K562 (cell line): Measurements from ENCODE around the gene LGI4. TPM values are rescaled to one million over a fixed set of nuclear protein-coding genes. Genes with fewer than 3 reads are reported as not detected.

ENCODE experiments used
- ATAC-seq: fragments of 200-7000 bp; cut with Tn5 transposase; 3 replicates; pipeline ENCODE4 v1.9.1; 2020; ENCODE audit warnings: moderate library complexity
- BruUV-seq: library from RNA; stranded (reverse); fragments of 400-500 nt; replicated peaks from 2 replicates; lab custom pipeline; 2021; lab: Mats Ljungman, UMichigan
- CTCF ChIA-PET: fragments of 300-600 bp; formaldehyde crosslinking; extraction: SDS; loops from one replicate; lab custom pipeline; 2021; ENCODE audit warnings: low intra/inter-chr PET ratio; lab: Yijun Ruan, JAX
- POLR2A ChIA-PET: fragments of 300-600, 350-650 bp; sonication (Branson Sonifier 250); formaldehyde crosslinking; extraction: SDS; loops from one replicate; lab custom pipeline; 2021; ENCODE audit warnings: antibody characterized with exemption, inconsistent platforms; lab: Yijun Ruan, JAX
- DNase-seq, 4 experiments: peaks; one replicate each; pipeline versions ENCODE4 v3.0.0 to v3.0.0-alpha.2; 2011 to 2018; ENCODE audit warnings: low spot score in 3 of 4, mixed read lengths in 3 of 4; ENCODE audit errors: extremely low read depth in 1 of 4
- FAIRE-seq: peaks from 2 replicates; lab custom pipeline; 2011; peaks lifted over from hg19 to GRCh38; lab: Jason Lieb, UNC
- H2AFZ ChIP-seq: 2 replicates; pipeline ENCODE4 v1.6.0; 2011; ENCODE audit warnings: low read depth, low read length, control low read depth, inconsistent platforms
- H3K27ac ChIP-seq: fragments of 200-600 bp; 3 replicates; pipeline ENCODE4 v1.8.0; 2011; ENCODE audit warnings: low read depth, mild to moderate bottlenecking, control low read depth, inconsistent platforms, low read length, moderate library complexity, mixed read lengths; ENCODE audit errors: extremely low read depth
- H3K27me3 ChIP-seq, 2 experiments: fragments of 300-600 bp in 1 of 2; 2 replicates in 1 of 2; 3 replicates in 1 of 2; pipeline versions ENCODE4 v1.6.0 to v1.8.0; 2011; ENCODE audit warnings: inconsistent platforms in 2 of 2, low read length in 2 of 2, mild to moderate bottlenecking in 1 of 2, mixed read lengths in 1 of 2, moderate library complexity in 1 of 2; ENCODE audit not compliant: control insufficient read depth in 2 of 2, insufficient read depth in 2 of 2
- H3K36me3 ChIP-seq: fragments of 300-600 bp; 3 replicates; pipeline ENCODE4 v1.8.0; 2011; ENCODE audit warnings: mild to moderate bottlenecking, low read length, inconsistent platforms; ENCODE audit not compliant: control insufficient read depth, insufficient read depth
- H3K4me1 ChIP-seq, 2 experiments: fragments of 200-600 bp in 1 of 2; replicated peaks in 1 of 2; 2 replicates in 1 of 2; 3 replicates in 1 of 2; pipeline versions ENCODE4 v1.5.1 to v1.8.0; 2011; ENCODE audit warnings: inconsistent platforms in 2 of 2, low read length in 2 of 2, mild to moderate bottlenecking in 1 of 2, mixed read lengths in 1 of 2, moderate library complexity in 1 of 2; ENCODE audit not compliant: control insufficient read depth in 2 of 2, insufficient read depth in 2 of 2
- H3K4me2 ChIP-seq: 2 replicates; pipeline ENCODE4 v1.6.1; 2011; ENCODE audit warnings: low read length, control low read depth, inconsistent platforms, mixed read lengths; ENCODE audit not compliant: insufficient read depth
- H3K4me3 ChIP-seq: fragments of 200-600 bp; sonication (generic), shearing (Covaris generic); 2 replicates; pipeline ENCODE4 v1.5.1; 2016; ENCODE audit warnings: control low read depth, inconsistent platforms
- H3K79me2 ChIP-seq: fragments of 200-600 bp; 3 replicates; pipeline ENCODE4 v1.8.0; 2011; ENCODE audit warnings: low read length, inconsistent platforms; ENCODE audit not compliant: control insufficient read depth, insufficient read depth
- H3K9ac ChIP-seq, 2 experiments: 2 replicates each; pipeline versions ENCODE4 v1.6.0 to v1.6.1; 2011; ENCODE audit warnings: low read depth in 2 of 2, low read length in 2 of 2, control low read depth in 1 of 2, inconsistent platforms in 1 of 2, mild to moderate bottlenecking in 1 of 2, mixed read lengths in 1 of 2; ENCODE audit not compliant: insufficient read depth in 1 of 2
- H3K9me1 ChIP-seq: one replicate; pipeline ENCODE4 v1.6.0; 2011; ENCODE audit warnings: inconsistent platforms, mild to moderate bottlenecking, low read length, moderate library complexity; ENCODE audit not compliant: control insufficient read depth, insufficient read depth
- H3K9me3 ChIP-seq: replicated peaks from 2 replicates; pipeline ENCODE4 v1.5.1; 2011; ENCODE audit warnings: low read depth, low read length, inconsistent platforms; ENCODE audit not compliant: control insufficient read depth, insufficient read depth
- H4K20me1 ChIP-seq: replicated peaks from 2 replicates; pipeline ENCODE4 v1.6.1; 2011; ENCODE audit warnings: low read length, inconsistent platforms, mixed read lengths; ENCODE audit not compliant: control insufficient read depth, insufficient read depth
- CHCHD3 ChIP-seq: fragments of 250-450 bp; sonication (Bioruptor Pico); IDR thresholded peaks from 2 replicates; pipeline ENCODE4 v2.1.2; 2022; ENCODE audit warnings: mild to moderate bottlenecking
- ILF3 ChIP-seq: fragments of 450-650 bp; IDR thresholded peaks from 2 replicates; pipeline ENCODE4 v1.6.1; 2018; ENCODE audit warnings: antibody characterized with exemption, mild to moderate bottlenecking, moderate library complexity, borderline replicate concordance
- KDM4B ChIP-seq, 2 experiments: fragments of 450-650 bp in 1 of 2; sonication (generic) in 1 of 2; IDR thresholded peaks; 2 replicates each; pipeline ENCODE4 v1.6.1; 2016 to 2017; ENCODE audit warnings: borderline replicate concordance in 2 of 2, antibody characterized with exemption in 1 of 2, low read depth in 1 of 2, mild to moderate bottlenecking in 1 of 2
- MBD2 ChIP-seq: sonication (generic); IDR thresholded peaks from 2 replicates; pipeline ENCODE4 v1.6.1; 2016; ENCODE audit warnings: low read depth, borderline replicate concordance
- MEIS2 ChIP-seq: fragments of 450-650 bp; IDR thresholded peaks from 2 replicates; pipeline ENCODE4 v1.6.1; 2014; ENCODE audit warnings: mild to moderate bottlenecking; ENCODE audit not compliant: partially characterized antibody
- NFIC ChIP-seq: fragments of 450-650 bp; IDR thresholded peaks from 2 replicates; pipeline ENCODE4 v1.6.1; 2017; ENCODE audit warnings: mild to moderate bottlenecking, inconsistent platforms
- ZBTB17 ChIP-seq: fragments of 450-650 bp; formaldehyde crosslinking; IDR thresholded peaks from 2 replicates; pipeline ENCODE4 v1.4.0; 2020; ENCODE audit warnings: mild to moderate bottlenecking
- WGBS: fragments of 100-300 bp; shearing (Covaris generic); methylation state at CpG from one replicate; pipeline ENCODE4 v1.1.6; 2016; ENCODE audit warnings: low coverage, mixed read lengths; ENCODE audit not compliant: insufficient coverage; ENCODE audit errors: missing lambda C conversion rate; 5-methylcytosine and 5-hydroxymethylcytosine counted together
- in situ Hi-C: fragments of 300-500 bp; cut with MboI; formaldehyde crosslinking; loops from 4 replicates; pipeline ENCODE4 v1.15.0; 2018; ENCODE audit warnings: inconsistent platforms, mixed read lengths
- intact Hi-C: fragments of 100-400 bp; cut with micrococcal nuclease; formaldehyde crosslinking; loops from 2 replicates; pipeline ENCODE4 v1.14.2; 2022
- polyA plus RNA-seq, 8 experiments: library from polyadenylated mRNA; depleted of rRNA in 4 of 8; stranded (reverse) in 5 of 8; unstranded in 3 of 8; fragments of >200 nt; fragmentation: Nextera tagmentation in 2 of 8; fragmentation: Illumina TruSeq in 1 of 8; extraction: Ambion mirVana in 2 of 8; extraction: Trizol in 1 of 8; gene quantifications; 2 replicates each; pipeline versions ENCODE4 v1.2.1 to v1.2.3, GENCODE V29; 2011 to 2014; ENCODE audit warnings: inconsistent platforms in 1 of 8, missing spikeins in 1 of 8
- total RNA-seq, 7 experiments: library from RNA; depleted of rRNA in 6 of 7; stranded (reverse); fragments of >200 nt in 6 of 7; fragmentation: Illumina TruSeq in 2 of 7; extraction: Trizol in 2 of 7; gene quantifications; 2 replicates each; pipeline versions ENCODE4 v1.2.1 to v1.2.3, GENCODE V29; 2011 to 2021; ENCODE audit warnings: low replicate concordance in 1 of 7
- TF ChIP-seq, protein P1 (sequence below): sonication (generic); formaldehyde crosslinking; IDR thresholded peaks from 2 replicates; pipeline ENCODE4 v1.8.0; 2022; ENCODE audit warnings: mild to moderate bottlenecking, missing genetic modification reagents
- TF ChIP-seq, protein P2 (sequence below): sonication (generic); formaldehyde crosslinking; IDR thresholded peaks from 2 replicates; pipeline ENCODE4 v1.8.1; 2023; ENCODE audit warnings: mild to moderate bottlenecking, missing genetic modification reagents
- TF ChIP-seq, protein P3 (sequence below): fragments of 450-650 bp; IDR thresholded peaks from 2 replicates; pipeline ENCODE4 v1.6.1; 2017; ENCODE audit warnings: antibody characterized with exemption, mild to moderate bottlenecking

The LGI4 gene
- total and polyA plus RNA-seq, 9 of the 15 experiments (the other 6 are each of a cell fraction or from before 2014, with no cell fraction given) = 0.14 to 0.30 (median 0.24) TPM; not detected in 4

DNA sequence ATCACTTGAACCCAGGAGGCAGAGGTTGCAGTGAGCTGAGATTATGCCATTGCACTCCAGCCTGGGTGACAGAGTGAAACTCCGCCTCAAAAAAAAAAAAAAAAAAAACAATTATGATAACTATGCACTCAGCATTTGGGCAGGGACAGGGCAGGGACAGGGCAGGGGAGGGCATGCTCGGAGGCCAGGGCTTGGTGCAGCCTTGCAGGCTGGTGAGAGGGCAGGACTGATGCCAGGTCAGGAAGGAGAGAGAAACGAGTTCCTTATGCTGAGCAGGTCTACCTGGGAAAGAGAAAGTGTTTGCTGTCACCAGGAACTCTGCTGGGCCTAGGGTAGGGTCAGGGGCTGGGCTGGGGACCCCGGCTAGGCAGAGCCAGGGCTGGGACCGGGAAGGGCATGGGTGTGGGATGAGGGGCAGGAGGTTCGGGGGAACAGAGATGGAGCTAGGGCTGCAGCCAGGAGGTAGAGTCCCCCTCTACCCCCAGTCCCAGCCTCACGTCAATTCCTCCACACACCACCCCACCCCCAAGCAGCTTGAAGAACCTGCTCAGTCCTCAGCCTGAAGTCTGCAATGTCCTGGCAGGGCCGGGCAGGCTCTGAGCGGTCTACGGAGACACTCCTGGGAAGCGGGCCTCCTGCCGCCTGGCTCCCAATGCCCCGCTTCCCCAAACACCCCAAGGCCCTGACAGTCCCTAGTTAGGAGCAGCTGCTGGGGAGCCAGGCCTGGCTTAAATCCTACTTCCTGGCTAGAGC, 16.4 kb downstream of the LGI4 start:
- intact Hi-C loops = no loop called here
- H3K27ac ChIP-seq = no peak overlapping the region
- H3K4me1 ChIP-seq = peaks cover 9 to 46% of the 10 kb centered on the region in 2 experiments; a peak in 4 of 5 replicates
- H3K36me3 ChIP-seq = no peaks in the 10 kb centered on the region
- no peak overlapping the region for H3K4me2 ChIP-seq
- in situ Hi-C loops = no loop called here
- POLR2A ChIA-PET = interaction anchor here (1.0 kb wide), 1 partner anchor 16 kb away, joined by 3 read pairs; the partner anchor contains the start of gene LGI4
- ATAC-seq = no peak
- no peak overlapping the region; a peak in 2 of 4 replicates for H3K9ac ChIP-seq
- FAIRE-seq = no peak
- no peak overlapping the region for H3K4me3 ChIP-seq
- TF ChIP-seq KDM4B (IDR thresholded peaks at IDR 0.05; ENCODE audit: borderline replicate concordance in 2 of 2, low read depth in 1 of 2) = no peak
- TF ChIP-seq CHCHD3 = no peak
- TF ChIP-seq ILF3 = no peak
- no peak for TF ChIP-seq ZBTB17 (CRISPR knock-in tag)
- TF ChIP-seq, protein P1, sequence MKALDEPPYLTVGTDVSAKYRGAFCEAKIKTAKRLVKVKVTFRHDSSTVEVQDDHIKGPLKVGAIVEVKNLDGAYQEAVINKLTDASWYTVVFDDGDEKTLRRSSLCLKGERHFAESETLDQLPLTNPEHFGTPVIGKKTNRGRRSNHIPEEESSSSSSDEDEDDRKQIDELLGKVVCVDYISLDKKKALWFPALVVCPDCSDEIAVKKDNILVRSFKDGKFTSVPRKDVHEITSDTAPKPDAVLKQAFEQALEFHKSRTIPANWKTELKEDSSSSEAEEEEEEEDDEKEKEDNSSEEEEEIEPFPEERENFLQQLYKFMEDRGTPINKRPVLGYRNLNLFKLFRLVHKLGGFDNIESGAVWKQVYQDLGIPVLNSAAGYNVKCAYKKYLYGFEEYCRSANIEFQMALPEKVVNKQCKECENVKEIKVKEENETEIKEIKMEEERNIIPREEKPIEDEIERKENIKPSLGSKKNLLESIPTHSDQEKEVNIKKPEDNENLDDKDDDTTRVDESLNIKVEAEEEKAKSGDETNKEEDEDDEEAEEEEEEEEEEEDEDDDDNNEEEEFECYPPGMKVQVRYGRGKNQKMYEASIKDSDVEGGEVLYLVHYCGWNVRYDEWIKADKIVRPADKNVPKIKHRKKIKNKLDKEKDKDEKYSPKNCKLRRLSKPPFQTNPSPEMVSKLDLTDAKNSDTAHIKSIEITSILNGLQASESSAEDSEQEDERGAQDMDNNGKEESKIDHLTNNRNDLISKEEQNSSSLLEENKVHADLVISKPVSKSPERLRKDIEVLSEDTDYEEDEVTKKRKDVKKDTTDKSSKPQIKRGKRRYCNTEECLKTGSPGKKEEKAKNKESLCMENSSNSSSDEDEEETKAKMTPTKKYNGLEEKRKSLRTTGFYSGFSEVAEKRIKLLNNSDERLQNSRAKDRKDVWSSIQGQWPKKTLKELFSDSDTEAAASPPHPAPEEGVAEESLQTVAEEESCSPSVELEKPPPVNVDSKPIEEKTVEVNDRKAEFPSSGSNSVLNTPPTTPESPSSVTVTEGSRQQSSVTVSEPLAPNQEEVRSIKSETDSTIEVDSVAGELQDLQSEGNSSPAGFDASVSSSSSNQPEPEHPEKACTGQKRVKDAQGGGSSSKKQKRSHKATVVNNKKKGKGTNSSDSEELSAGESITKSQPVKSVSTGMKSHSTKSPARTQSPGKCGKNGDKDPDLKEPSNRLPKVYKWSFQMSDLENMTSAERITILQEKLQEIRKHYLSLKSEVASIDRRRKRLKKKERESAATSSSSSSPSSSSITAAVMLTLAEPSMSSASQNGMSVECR = no peak
- TF ChIP-seq, protein P2, sequence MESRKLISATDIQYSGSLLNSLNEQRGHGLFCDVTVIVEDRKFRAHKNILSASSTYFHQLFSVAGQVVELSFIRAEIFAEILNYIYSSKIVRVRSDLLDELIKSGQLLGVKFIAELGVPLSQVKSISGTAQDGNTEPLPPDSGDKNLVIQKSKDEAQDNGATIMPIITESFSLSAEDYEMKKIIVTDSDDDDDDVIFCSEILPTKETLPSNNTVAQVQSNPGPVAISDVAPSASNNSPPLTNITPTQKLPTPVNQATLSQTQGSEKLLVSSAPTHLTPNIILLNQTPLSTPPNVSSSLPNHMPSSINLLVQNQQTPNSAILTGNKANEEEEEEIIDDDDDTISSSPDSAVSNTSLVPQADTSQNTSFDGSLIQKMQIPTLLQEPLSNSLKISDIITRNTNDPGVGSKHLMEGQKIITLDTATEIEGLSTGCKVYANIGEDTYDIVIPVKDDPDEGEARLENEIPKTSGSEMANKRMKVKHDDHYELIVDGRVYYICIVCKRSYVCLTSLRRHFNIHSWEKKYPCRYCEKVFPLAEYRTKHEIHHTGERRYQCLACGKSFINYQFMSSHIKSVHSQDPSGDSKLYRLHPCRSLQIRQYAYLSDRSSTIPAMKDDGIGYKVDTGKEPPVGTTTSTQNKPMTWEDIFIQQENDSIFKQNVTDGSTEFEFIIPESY (CRISPR knock-in tag) = no peak
- TF ChIP-seq, protein P3, sequence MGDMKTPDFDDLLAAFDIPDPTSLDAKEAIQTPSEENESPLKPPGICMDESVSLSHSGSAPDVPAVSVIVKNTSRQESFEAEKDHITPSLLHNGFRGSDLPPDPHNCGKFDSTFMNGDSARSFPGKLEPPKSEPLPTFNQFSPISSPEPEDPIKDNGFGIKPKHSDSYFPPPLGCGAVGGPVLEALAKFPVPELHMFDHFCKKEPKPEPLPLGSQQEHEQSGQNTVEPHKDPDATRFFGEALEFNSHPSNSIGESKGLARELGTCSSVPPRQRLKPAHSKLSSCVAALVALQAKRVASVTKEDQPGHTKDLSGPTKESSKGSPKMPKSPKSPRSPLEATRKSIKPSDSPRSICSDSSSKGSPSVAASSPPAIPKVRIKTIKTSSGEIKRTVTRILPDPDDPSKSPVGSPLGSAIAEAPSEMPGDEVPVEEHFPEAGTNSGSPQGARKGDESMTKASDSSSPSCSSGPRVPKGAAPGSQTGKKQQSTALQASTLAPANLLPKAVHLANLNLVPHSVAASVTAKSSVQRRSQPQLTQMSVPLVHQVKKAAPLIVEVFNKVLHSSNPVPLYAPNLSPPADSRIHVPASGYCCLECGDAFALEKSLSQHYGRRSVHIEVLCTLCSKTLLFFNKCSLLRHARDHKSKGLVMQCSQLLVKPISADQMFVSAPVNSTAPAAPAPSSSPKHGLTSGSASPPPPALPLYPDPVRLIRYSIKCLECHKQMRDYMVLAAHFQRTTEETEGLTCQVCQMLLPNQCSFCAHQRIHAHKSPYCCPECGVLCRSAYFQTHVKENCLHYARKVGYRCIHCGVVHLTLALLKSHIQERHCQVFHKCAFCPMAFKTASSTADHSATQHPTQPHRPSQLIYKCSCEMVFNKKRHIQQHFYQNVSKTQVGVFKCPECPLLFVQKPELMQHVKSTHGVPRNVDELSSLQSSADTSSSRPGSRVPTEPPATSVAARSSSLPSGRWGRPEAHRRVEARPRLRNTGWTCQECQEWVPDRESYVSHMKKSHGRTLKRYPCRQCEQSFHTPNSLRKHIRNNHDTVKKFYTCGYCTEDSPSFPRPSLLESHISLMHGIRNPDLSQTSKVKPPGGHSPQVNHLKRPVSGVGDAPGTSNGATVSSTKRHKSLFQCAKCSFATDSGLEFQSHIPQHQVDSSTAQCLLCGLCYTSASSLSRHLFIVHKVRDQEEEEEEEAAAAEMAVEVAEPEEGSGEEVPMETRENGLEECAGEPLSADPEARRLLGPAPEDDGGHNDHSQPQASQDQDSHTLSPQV = no peak
- TF ChIP-seq MBD2 = no peak
- TF ChIP-seq NFIC = no peak
- TF ChIP-seq MEIS2 = no peak
- DNase-seq = no peak
- no peaks in the 10 kb centered on the region for H3K9me1 ChIP-seq
- 0 out of 2 replicates have a peak overlapping the region, but pooled peaks have one; percentile 7 for H2AFZ ChIP-seq
- H3K9me3 ChIP-seq = no peaks in the 10 kb centered on the region
- no peaks in the 10 kb centered on the region for H4K20me1 ChIP-seq
- 54% methylated on average over 11 of the region's 13 CpGs for WGBS
- BruUV-seq = no TSS peak
- peaks cover 0 to 21% of the 10 kb centered on the region in 2 experiments; a peak in 4 of 5 replicates for H3K27me3 ChIP-seq
- H3K79me2 ChIP-seq = no peaks in the 10 kb centered on the region
- CTCF ChIA-PET = no interaction called here
